ENCODE data around the gene RTP2.

DNA sequence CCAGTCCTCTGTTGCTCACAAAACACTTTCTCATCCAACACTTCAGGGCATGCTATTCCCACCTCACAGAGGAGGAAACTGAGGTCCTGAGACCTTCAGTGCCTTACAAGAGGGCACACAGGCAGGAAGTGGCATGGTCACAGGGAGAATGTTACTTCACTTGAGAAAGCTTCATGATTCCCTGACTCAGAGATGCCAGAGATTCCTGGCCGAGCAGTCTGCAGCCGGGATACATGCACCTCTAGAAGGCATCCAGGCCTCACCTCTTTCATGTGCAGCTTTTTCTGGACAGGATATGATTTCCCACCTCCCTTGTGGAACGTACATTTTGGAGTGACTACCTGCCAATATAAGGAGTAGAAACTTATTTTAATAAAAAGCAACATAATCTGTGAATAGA lies 29.3 kb downstream of the RTP2 start:
- TF ChIP-seq, protein P1, sequence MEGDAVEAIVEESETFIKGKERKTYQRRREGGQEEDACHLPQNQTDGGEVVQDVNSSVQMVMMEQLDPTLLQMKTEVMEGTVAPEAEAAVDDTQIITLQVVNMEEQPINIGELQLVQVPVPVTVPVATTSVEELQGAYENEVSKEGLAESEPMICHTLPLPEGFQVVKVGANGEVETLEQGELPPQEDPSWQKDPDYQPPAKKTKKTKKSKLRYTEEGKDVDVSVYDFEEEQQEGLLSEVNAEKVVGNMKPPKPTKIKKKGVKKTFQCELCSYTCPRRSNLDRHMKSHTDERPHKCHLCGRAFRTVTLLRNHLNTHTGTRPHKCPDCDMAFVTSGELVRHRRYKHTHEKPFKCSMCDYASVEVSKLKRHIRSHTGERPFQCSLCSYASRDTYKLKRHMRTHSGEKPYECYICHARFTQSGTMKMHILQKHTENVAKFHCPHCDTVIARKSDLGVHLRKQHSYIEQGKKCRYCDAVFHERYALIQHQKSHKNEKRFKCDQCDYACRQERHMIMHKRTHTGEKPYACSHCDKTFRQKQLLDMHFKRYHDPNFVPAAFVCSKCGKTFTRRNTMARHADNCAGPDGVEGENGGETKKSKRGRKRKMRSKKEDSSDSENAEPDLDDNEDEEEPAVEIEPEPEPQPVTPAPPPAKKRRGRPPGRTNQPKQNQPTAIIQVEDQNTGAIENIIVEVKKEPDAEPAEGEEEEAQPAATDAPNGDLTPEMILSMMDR (conservative IDR thresholded peaks at IDR 0.05 in 1 of 2, IDR thresholded peaks at IDR 0.05 in 1 of 2; ENCODE audit: extremely low read depth in 1 of 2, insufficient read depth in 1 of 2, low read depth in 1 of 2, low read length in 2 of 2): no peak
- no peak for TF ChIP-seq EZH2 (IDR thresholded peaks at IDR 0.05; ENCODE audit: borderline replicate concordance, low read length)

Measured in mammary epithelial cell (primary cell).